GM19035 (cell line): Measurements from ENCODE around the gene GIMAP8.
A peak's percentile ranks its signal among the peaks of the same experiment; 100 is the strongest.

Experiments
- ATAC-seq: cut with Tn5 transposase; IDR thresholded peaks from one replicate; pipeline ENCODE4 v1.9.1; 2021; ENCODE audit not compliant: unreplicated experiment

Gene GIMAP8

GRCh38 chr7:150411606-150412005 lies 38.8 kb upstream of the GIMAP8 start:
- no peak for ATAC-seq

- no peak for ATAC-seq
Observed at GRCh38 chr7:150412016-150412415, 38.4 kb upstream of the GIMAP8 start.

GRCh38 chr7:150412518-150413488 lies 37.6 kb upstream of the GIMAP8 start:
- ATAC-seq = no peak

GRCh38 chr7:150413640-150414081 lies 36.8 kb upstream of the GIMAP8 start:
- ATAC-seq = no peak

GRCh38 chr7:150415161-150416153 lies 35.0 kb upstream of the GIMAP8 start:
- no peak for ATAC-seq

- ATAC-seq = no peak
Observed at GRCh38 chr7:150417239-150417638, 33.2 kb upstream of the GIMAP8 start.

- ATAC-seq = no peak
Observed at GRCh38 chr7:150417863-150418262, 32.6 kb upstream of the GIMAP8 start.

- ATAC-seq = no peak
Observed at GRCh38 chr7:150420242-150420641, 30.2 kb upstream of the GIMAP8 start.

GRCh38 chr7:150420987-150421674 lies 29.3 kb upstream of the GIMAP8 start:
- ATAC-seq = peak; percentile 95

- no peak for ATAC-seq
Observed at GRCh38 chr7:150421831-150422230, 28.6 kb upstream of the GIMAP8 start.

- no peak for ATAC-seq
Observed at GRCh38 chr7:150425670-150426069, 24.8 kb upstream of the GIMAP8 start.

- ATAC-seq = no peak
Observed at GRCh38 chr7:150428671-150429451, 21.6 kb upstream of the GIMAP8 start.

GRCh38 chr7:150429699-150430098 lies 20.7 kb upstream of the GIMAP8 start:
- no peak for ATAC-seq

- no peak for ATAC-seq
Observed at GRCh38 chr7:150430465-150431085, 19.9 kb upstream of the GIMAP8 start.

GRCh38 chr7:150431839-150432658 lies 18.4 kb upstream of the GIMAP8 start:
- ATAC-seq = no peak

GRCh38 chr7:150432915-150433892 lies 17.2 kb upstream of the GIMAP8 start:
- ATAC-seq = no peak

GRCh38 chr7:150434240-150434639 lies 16.2 kb upstream of the GIMAP8 start:
- ATAC-seq = no peak

- ATAC-seq = no peak
Observed at GRCh38 chr7:150435047-150435389, 15.4 kb upstream of the GIMAP8 start.
